Measurements from ENCODE around the gene ENTR1.

DNA sequence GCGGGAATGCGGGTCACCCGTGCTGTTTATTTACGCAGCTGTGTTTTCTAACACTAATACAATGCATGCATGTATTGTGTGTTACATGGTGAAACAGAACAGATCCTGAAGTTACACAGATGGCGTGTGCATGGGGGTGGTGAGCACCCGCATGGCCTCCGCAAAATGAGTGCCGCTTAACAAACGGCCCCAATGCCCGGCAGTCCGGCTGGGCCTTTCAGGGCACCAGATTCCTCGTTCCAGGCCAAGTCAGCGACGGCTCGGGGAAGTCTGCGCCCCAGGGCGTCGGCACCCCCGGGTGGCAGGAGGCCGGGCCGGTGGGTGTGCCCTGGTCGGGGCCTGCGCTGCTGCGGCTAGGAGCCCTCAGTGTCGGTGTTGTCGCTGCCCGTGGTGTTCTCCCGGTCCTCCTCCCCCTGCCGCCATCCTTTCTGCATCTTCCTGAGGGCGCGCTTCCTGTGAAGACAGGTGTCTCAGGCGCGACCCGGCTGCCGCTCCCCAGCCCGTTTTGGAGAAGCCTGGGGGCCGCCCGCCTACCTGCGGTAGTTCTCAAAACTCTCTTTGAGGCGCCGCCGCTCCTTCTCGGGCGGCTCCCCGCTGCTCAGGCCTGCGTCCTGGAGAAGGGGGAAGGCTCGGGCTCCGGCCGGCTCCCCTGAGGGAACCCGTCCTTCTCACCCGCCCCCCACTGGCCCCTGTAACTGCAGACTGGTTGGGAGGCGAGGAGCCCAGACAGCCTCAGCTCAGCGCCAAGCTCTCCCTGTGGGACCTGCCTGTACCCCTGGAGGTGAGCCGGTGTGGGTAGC lies 46.3 kb downstream of the ENTR1 start:
- TF ChIP-seq, protein P1, sequence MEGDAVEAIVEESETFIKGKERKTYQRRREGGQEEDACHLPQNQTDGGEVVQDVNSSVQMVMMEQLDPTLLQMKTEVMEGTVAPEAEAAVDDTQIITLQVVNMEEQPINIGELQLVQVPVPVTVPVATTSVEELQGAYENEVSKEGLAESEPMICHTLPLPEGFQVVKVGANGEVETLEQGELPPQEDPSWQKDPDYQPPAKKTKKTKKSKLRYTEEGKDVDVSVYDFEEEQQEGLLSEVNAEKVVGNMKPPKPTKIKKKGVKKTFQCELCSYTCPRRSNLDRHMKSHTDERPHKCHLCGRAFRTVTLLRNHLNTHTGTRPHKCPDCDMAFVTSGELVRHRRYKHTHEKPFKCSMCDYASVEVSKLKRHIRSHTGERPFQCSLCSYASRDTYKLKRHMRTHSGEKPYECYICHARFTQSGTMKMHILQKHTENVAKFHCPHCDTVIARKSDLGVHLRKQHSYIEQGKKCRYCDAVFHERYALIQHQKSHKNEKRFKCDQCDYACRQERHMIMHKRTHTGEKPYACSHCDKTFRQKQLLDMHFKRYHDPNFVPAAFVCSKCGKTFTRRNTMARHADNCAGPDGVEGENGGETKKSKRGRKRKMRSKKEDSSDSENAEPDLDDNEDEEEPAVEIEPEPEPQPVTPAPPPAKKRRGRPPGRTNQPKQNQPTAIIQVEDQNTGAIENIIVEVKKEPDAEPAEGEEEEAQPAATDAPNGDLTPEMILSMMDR (IDR thresholded peaks at IDR 0.05; ENCODE audit: low read length), result no peak
- TF ChIP-seq EZH2phosphoT487 (IDR thresholded peaks at IDR 0.05; ENCODE audit: low read length) (no peak), EZH2 (optimal IDR thresholded peaks at IDR 0.05; ENCODE audit: low read depth, low read length) (no peak)
